Esophagus squamous epithelium (tissue), 4 donors: ENCODE measurements around the gene MAP3K7CL. TPM values are rescaled to one million over a fixed set of nuclear protein-coding genes. Genes with fewer than 3 reads are reported as not detected.

ENCODE experiments used
- small RNA-seq, 4 donors: library from RNA; depleted of rRNA; stranded (forward); fragments of <200 nt; gene quantifications; one replicate each; pipeline ENCODE3, GENCODE V24; 2016
- total RNA-seq, 4 donors: library from RNA; depleted of rRNA; stranded (reverse); fragments of >200 nt; gene quantifications; one replicate each; pipeline ENCODE4 v1.1.0, GENCODE V29; 2016

MAP3K7CL gene
- total RNA-seq, 4 donors from 2014 or later: 1.7 to 7.8 (median 6.9) TPM

Small RNA genes within 50 kb of the gene (small RNA-seq; reads per million reads assigned to genes)
- gene RF00012 (0 reads per million in 4 donors), gene RF00019 (0 reads per million in 4 donors)

Other genes starting within 250 kb of the MAP3K7CL start
- 10 to 100 TPM; 10.3 to 24.9 (median 22.2) TPM for gene LTN1, start 137.8 kb upstream of the MAP3K7CL start, total RNA-seq
- gene RWDD2B, start 111.3 kb upstream of the MAP3K7CL start, total RNA-seq: 10 to 100 TPM in 2 of 4 donors, 1 to 10 TPM in 2; 5.8 to 12.6 (median 9.0) TPM
- gene USP16, start 106.0 kb upstream of the MAP3K7CL start, total RNA-seq: 10 to 100 TPM; 14.9 to 44.3 (median 27.9) TPM
- 100 to 1,000 TPM in 3 of 4 donors, 10 to 100 TPM in 1; 69.5 to 170 (median 133) TPM for gene CCT8, start 57.0 kb upstream of the MAP3K7CL start, total RNA-seq
- gene BACH1, start 168.3 kb downstream of the MAP3K7CL start, total RNA-seq: 10 to 100 TPM; 39.6 to 54.6 (median 44.8) TPM